SK-N-DZ (cell line): ENCODE measurements around the gene POLR1E.
"Not testable (repeated sequence)": the region's sequence is repeated elsewhere in the genome, so short reads cannot be mapped to it uniquely, and the experiment has no call there.

Experiments used
- DNase-seq: peaks from one replicate; pipeline ENCODE4 v3.0.0-alpha.2; 2015; ENCODE audit warnings: low spot score

POLR1E gene

GRCh38 chr9:37503736-37504135 lies 18.0 kb downstream of the POLR1E start:
- no peak for DNase-seq

- DNase-seq: no peak
Measured at GRCh38 chr9:37504605-37505004, 18.9 kb downstream of the POLR1E start.

DNA sequence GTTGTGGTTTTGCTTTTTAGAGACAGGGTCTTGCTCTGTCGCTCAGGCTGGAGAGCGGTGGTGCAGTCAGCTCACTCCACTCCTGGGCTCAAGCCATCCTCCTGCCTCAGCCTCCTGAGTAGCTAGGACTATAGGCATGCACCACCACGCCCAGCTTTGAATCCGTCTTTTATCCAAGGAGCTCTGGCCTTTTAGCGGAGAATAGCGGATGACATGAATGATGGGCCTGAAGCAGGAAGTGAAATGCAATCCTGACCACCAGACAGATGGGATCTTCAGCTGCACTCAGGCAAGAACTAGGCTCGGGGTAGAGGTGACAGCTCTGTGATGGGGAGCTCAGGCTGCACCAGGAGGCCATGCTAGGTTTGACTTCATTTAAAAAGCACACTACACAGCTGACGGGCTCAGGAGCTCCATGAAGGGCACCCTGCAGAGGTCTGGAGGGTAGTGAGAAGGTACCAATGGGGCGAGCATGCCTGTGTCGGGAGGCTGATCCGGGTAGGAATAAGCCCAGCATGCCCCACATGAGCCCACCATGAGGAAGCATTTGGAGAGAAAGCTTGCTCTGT lies 21.9 kb downstream of the POLR1E start:
- DNase-seq: no peak

- no peak for DNase-seq
Measured at GRCh38 chr9:37508135-37508833, 22.5 kb downstream of the POLR1E start.

GRCh38 chr9:37508834-37509206 lies 23.1 kb downstream of the POLR1E start:
- no peak for DNase-seq

- no peak for DNase-seq
Measured at GRCh38 chr9:37509536-37509935, 23.8 kb downstream of the POLR1E start.

- DNase-seq: not testable (repeated sequence)
Measured at GRCh38 chr9:37510053-37510452, 24.3 kb downstream of the POLR1E start.

GRCh38 chr9:37511016-37512010 lies 25.6 kb downstream of the POLR1E start:
- peak; percentile 37 for DNase-seq

DNA sequence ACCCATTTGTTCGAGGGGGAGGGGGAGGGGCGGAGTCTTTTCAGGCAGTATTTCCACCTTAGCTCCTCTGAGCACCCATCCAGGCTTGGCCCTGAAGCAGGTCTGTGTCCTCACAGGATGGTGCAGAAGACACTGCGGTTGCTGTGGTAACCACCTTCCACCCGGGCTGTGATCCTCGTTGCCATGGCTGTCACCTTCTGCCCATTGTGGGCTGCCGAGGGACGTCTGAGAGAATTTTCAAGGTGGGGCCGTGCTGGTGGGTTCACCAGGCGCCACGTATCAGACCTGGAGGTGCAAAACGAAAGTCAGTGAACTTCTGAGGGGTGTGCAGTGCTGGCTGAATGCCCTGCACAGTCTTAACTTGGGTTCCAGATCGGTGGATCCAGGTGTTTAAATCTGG lies 26.7 kb downstream of the POLR1E start:
- DNase-seq: no peak

GRCh38 chr9:37514415-37514814 lies 28.7 kb downstream of the POLR1E start:
- not testable (repeated sequence) for DNase-seq

DNA sequence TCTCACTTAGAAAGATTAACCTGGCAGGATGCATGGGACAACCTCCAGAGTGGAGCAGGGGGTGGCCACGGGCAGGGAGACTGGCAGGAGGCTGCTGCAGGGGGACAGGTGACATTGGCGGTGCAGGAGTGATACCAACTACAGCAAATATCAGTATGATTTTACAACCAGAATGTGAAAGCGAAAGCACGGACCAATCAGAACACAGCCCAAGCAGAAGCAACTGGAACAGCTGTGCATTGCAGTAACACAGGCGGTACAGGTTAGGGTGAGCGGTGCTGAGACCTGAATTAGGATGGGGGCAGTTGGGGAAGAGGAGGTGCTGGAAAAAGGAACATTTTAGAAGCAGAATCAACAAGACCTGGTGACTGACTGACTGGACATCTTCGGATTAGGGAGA lies 29.3 kb downstream of the POLR1E start:
- DNase-seq: no peak

DNA sequence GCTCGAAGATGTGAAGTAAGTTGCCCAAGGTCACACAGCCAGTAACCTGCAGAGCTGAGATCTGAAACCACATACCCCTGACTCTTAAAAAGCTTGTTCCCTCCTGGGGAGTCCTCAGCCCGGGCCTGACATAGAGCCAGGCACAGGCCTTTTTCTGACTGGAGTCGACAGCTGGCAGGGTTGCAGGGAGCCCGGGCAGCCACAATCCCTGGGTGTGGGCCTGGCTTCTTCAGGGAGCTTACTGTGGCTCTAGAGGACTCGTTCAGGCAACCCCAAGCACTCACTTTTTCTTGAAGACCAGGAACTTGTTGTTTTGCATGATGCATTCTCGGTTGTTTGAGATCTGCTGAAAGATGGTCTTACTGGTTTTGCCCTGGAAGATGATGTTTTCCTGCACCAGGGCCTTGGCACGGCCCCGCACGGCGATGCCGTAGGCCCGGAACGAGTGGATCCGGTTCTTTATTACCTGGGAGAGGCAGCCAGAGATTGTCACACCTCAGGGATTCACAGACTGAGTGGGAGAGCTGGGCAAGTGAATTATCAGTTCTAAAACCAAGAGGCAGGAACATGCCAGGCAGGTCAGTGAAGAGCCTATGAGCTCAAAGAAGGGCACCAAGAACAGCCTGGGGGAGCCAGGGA lies 30.0 kb downstream of the POLR1E start:
- DNase-seq: no peak

DNA sequence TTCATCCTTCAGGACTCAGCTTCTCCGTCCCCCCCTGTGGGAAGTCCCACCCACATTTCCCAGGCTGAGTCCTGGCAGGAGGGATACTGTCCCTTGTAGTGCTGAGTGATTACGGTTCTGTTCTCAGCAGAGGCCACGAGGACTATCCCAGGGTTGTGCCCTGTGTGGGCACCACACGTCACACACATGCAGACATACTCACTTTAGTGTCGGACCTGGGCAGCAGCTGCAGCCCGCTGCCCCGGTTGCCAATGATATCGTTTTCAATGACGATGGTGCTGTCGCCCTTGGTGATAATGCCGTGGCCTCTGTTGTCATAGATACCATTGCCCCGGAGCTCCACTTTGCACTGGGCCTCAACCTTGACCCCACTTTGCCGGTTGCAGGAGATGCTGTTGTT lies 32.2 kb downstream of the POLR1E start:
- no peak for DNase-seq

DNA sequence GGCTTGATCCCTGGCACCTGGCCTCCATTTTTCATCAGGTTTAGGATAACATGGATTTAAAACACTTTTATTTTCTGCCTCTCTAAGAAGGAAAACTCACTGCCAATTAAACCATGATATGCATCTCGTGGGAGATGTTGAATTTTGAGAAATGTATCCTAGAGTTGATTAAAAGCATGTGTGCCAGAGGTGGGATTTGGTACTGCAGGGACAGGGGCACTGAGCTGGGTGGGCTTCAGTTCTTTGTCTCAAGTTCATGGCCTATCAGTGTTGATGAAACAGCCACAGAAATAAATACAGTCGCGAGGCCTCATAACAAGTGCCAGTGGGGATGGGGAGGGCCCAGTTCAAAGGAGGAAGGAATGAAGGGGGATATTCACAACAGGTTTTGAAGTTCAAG lies 34.9 kb downstream of the POLR1E start:
- no peak for DNase-seq

GRCh38 chr9:37521111-37521510 lies 35.4 kb downstream of the POLR1E start:
- no peak for DNase-seq

DNA sequence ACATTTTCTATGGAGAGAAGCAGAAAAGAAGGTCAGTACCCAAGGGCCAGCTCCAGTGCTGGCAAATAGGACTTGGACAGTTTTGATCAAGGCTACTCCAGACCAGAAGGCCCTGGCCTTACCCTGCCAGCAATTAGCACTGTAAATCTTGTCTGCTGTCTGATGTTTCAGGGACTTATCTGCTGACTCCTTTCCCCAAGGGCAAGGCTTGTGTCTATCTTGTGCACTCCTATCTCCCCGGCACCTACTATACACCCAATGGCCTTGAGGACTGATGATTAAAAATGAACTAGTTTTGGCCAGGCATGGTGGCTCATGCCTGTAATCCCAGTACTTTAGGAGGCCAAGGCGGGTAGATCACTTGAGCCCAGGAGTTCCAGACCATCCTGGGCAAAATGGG lies 37.2 kb downstream of the POLR1E start:
- no peak for DNase-seq

GRCh38 chr9:37523916-37524315 lies 38.2 kb downstream of the POLR1E start:
- DNase-seq: no peak

- no peak for DNase-seq
Measured at GRCh38 chr9:37528652-37529471, 43.1 kb downstream of the POLR1E start.

DNA sequence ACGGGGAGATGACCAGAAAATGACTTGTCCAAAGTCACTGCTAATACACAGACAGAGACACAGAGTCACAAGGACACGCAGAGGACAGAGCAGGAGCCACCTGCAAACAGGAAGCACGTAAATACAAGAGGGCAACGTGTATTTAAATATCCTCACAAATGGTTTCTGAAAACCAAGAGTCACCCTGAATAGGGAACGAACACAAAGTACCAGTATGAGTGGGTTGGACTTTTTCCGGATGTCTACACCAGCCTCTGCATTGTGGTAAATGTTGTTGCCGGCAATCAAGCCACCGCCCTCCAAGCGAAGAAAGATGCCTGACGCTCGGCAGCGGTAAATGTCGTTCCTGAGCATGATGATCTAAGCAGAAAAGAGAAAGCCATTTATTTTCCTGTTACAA lies 46.0 kb downstream of the POLR1E start:
- no peak for DNase-seq

- DNase-seq: no peak
Measured at GRCh38 chr9:37534412-37534811, 48.7 kb downstream of the POLR1E start.

- DNase-seq: no peak
Measured at GRCh38 chr9:37534901-37535300, 49.2 kb downstream of the POLR1E start.
